ENCODE measurements around the gene CD300LD. TPM values are rescaled to one million over a fixed set of nuclear protein-coding genes. Genes with fewer than 3 reads are reported as not detected.

Gene CD300LD
- not detected for total RNA-seq

DNA sequence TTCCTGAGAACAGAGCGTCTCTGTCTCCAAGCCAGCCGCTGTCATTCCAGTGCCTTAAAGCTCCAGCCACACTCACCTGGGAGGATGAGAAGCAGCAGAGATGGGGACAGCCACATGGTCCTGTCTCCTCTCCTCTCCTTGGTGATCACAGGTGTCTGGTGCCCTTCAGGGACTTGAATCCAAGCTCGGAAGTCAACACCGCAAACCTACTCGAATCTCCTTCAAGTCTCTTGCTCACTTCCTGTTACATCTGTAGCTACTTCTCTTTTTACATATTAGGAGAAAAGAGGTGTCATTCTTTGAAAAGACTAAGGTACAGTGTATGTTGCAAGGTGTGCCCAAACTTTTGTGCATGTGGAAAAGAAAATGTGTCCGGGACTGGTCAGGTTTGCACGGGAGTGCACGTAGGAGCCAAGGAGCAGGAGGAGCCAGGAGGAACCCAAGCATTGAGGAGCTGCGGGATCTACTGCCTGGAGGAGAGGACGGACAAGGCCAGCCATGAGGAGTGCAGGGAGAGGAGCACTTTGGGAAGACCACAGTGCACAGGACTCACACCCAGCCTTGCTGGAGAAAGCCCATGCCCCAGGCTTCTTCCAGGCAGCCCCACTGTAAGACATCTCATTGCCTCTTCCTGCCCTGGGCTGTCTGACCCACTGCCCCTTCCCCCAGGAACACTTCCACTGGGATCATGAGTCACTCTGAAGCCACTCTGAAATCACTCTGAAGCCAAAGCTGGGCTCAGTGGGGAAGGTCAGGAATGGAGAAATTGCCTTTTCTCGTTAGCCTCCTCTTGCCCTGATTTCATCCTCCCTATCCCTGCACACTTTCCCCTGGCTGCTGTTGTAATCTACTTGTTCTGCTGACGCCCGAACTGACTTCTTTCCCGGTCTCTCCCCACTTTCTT lies at the start of gene CD300LD:
CD300LD (minus strand) TSS at position 197 of the 904 bp plus-strand sequence; CDS start at position 116, 81 bp downstream.
- intact Hi-C loops (cut with DNase I), result no loop called here
- Histone ChIP-seq H3K36me3 (no peaks in the 10 kb centered on the region), H3K27ac (no peak within 1 kb of the TSS), H3K27me3 (replicated peaks; ENCODE audit: insufficient read depth) (no peaks in the 10 kb centered on the region), H3K4me3 (no peak within 1 kb of the TSS), H3K9me3 (no peaks in the 10 kb centered on the region), H3K4me1 (replicated peaks) (no peaks in the 10 kb centered on the region)
- DNase-seq (ENCODE audit: low spot score), result no peak
- TF ChIP-seq CTCF (IDR thresholded peaks at IDR 0.05), result no peak
- TF ChIP-seq POLR2A (IDR thresholded peaks at IDR 0.05), result no peak
- TF ChIP-seq POLR2AphosphoS5 (IDR thresholded peaks at IDR 0.05), result no peak
- WGBS, result 75% methylated on average over 14 of the region's 14 CpGs

- H3K27ac ChIP-seq, result no peak overlapping the region
- no peaks in the 10 kb centered on the region for H3K9me3 ChIP-seq
- no peak for TF ChIP-seq POLR2A (IDR thresholded peaks at IDR 0.05)
- TF ChIP-seq CTCF (IDR thresholded peaks at IDR 0.05), result no peak
- TF ChIP-seq POLR2AphosphoS5 (IDR thresholded peaks at IDR 0.05), result no peak
- no peak for DNase-seq (ENCODE audit: low spot score)
- H3K4me3 ChIP-seq, result no peak overlapping the region
- H3K27me3 ChIP-seq (replicated peaks; ENCODE audit: insufficient read depth), result no peaks in the 10 kb centered on the region
- WGBS, result 67% methylated on average over 6 of the region's 6 CpGs
- intact Hi-C loops (cut with DNase I), result no loop called here
- no peaks in the 10 kb centered on the region for H3K4me1 ChIP-seq (replicated peaks)
- H3K36me3 ChIP-seq, result no peaks in the 10 kb centered on the region
These were observed 49.3 kb upstream of the CD300LD start for GRCh38 chr17:74641224-74641957.

DNA sequence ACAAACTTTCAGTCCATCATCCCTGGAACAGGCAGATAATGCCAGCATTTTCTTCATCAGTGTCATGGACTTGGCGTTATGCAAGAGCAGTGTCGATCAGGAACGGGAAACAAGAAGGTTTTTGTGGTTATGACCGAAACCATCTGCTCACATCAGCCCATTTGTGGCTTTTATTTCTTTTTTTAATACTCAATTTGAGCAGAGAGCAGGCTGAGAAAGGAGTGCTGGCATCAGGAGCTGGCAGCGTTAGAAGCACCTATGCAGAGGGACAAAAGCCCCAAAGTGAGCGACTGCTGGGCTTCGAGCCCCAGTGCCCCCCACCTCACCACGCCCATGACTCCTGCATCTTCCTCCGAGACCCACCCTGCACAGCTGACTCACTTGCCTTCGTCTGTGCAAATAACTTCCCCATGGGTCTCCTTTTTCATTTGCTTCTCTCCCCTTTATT lies 47.6 kb upstream of the CD300LD start:
- H3K4me3 ChIP-seq, result no peak overlapping the region

GRCh38 chr17:74637926-74638325 lies 45.8 kb upstream of the CD300LD start:
- no peak overlapping the region for H3K4me3 ChIP-seq
- H3K27ac ChIP-seq, result no peak overlapping the region
- intact Hi-C loops (cut with DNase I), result no loop called here
- no peak for DNase-seq (ENCODE audit: low spot score)
- no peaks in the 10 kb centered on the region for H3K27me3 ChIP-seq (replicated peaks; ENCODE audit: insufficient read depth)
- H3K36me3 ChIP-seq, result no peaks in the 10 kb centered on the region
- no peaks in the 10 kb centered on the region for H3K9me3 ChIP-seq
- TF ChIP-seq CTCF (IDR thresholded peaks at IDR 0.05) (no peak), POLR2A (IDR thresholded peaks at IDR 0.05) (no peak), POLR2AphosphoS5 (IDR thresholded peaks at IDR 0.05) (no peak)
- WGBS, result 25% methylated on average over 2 of the region's 2 CpGs
- no peaks in the 10 kb centered on the region for H3K4me1 ChIP-seq (replicated peaks)

More for the DNA sequence above, 47.6 kb upstream of the CD300LD start:
- WGBS, result 64% methylated on average over 10 of the region's 10 CpGs
- no peak overlapping the region for H3K27ac ChIP-seq
- no peaks in the 10 kb centered on the region for H3K9me3 ChIP-seq
- H3K36me3 ChIP-seq, result no peaks in the 10 kb centered on the region
- H3K27me3 ChIP-seq (replicated peaks; ENCODE audit: insufficient read depth), result no peaks in the 10 kb centered on the region
- no peaks in the 10 kb centered on the region for H3K4me1 ChIP-seq (replicated peaks)
- no peak for DNase-seq (ENCODE audit: low spot score)
- no peak for TF ChIP-seq POLR2A (IDR thresholded peaks at IDR 0.05)
- no peak for TF ChIP-seq POLR2AphosphoS5 (IDR thresholded peaks at IDR 0.05)
- no peak for TF ChIP-seq CTCF (IDR thresholded peaks at IDR 0.05)
- intact Hi-C loops (cut with DNase I), result no loop called here

Data from prostate gland (tissue), 2 donors.